H9 (cell line): ENCODE results near the gene ABCG4. TPM values are rescaled to one million over a fixed set of nuclear protein-coding genes. Genes with fewer than 3 reads are reported as not detected.

Experiments used
- DNase-seq: peaks from one replicate; pipeline ENCODE4 v3.0.0-alpha.2; 2017
- H2AFZ ChIP-seq: one replicate; pipeline ENCODE4 v1.6.1; 2013; ENCODE audit warnings: mild to moderate bottlenecking, low read length, control low read depth, moderate library complexity
- H2AK5ac ChIP-seq: 2 replicates; pipeline ENCODE4 v1.6.1; 2013; ENCODE audit warnings: low read length, control low read depth, mixed read lengths; ENCODE audit not compliant: insufficient read length
- H2BK120ac ChIP-seq: one replicate; pipeline ENCODE4 v1.6.1; 2013; ENCODE audit warnings: low read depth, mild to moderate bottlenecking, low read length, control low read depth, inconsistent platforms; ENCODE audit not compliant: poor library complexity, severe bottlenecking
- H2BK12ac ChIP-seq: 2 replicates; pipeline ENCODE4 v1.6.1; 2013; ENCODE audit warnings: low read length, control low read depth, mixed read lengths, low read depth; ENCODE audit not compliant: insufficient read length
- H2BK15ac ChIP-seq: 2 replicates; pipeline ENCODE4 v1.6.1; 2013; ENCODE audit warnings: low read depth, low read length, control low read depth
- H2BK20ac ChIP-seq: one replicate; pipeline ENCODE4 v1.6.1; 2013; ENCODE audit warnings: low read depth, mild to moderate bottlenecking, low read length, control low read depth, inconsistent platforms; ENCODE audit not compliant: poor library complexity, severe bottlenecking
- H2BK5ac ChIP-seq: 2 replicates; pipeline ENCODE4 v1.6.1; 2013; ENCODE audit warnings: low read length, control low read depth, mixed read lengths; ENCODE audit not compliant: insufficient read length
- H3K14ac ChIP-seq: 2 replicates; pipeline ENCODE4 v1.6.1; 2013; ENCODE audit warnings: low read length, control low read depth; ENCODE audit not compliant: insufficient read depth
- H3K18ac ChIP-seq: 2 replicates; pipeline ENCODE4 v1.6.1; 2013; ENCODE audit warnings: low read depth, mild to moderate bottlenecking, mixed read lengths, low read length, control low read depth; ENCODE audit not compliant: insufficient read length
- H3K23ac ChIP-seq: 2 replicates; pipeline ENCODE4 v1.6.1; 2013; ENCODE audit warnings: low read length, control low read depth, mixed read lengths, low read depth; ENCODE audit not compliant: insufficient read length
- H3K23me2 ChIP-seq: 2 replicates; pipeline ENCODE4 v1.6.1; 2013; ENCODE audit warnings: low read depth, mild to moderate bottlenecking, mixed read lengths, low read length, control low read depth; ENCODE audit not compliant: insufficient read length, poor library complexity, severe bottlenecking
- H3K27ac ChIP-seq: 2 replicates; pipeline ENCODE4 v1.5.1; 2013; ENCODE audit warnings: low read length, control low read depth, mixed read lengths, low read depth; ENCODE audit not compliant: insufficient read length
- H3K27me3 ChIP-seq: 2 replicates; pipeline ENCODE4 v1.6.1; 2013; ENCODE audit warnings: low read length, control low read depth, inconsistent platforms; ENCODE audit not compliant: insufficient read depth
- H3K4ac ChIP-seq: 2 replicates; pipeline ENCODE4 v1.6.1; 2013; ENCODE audit warnings: low read depth, mild to moderate bottlenecking, control low read depth, inconsistent platforms, low read length, moderate library complexity
- H3K4me1 ChIP-seq: 2 replicates; pipeline ENCODE4 v1.6.1; 2013; ENCODE audit warnings: low read length, control low read depth, inconsistent platforms; ENCODE audit not compliant: insufficient read depth
- H3K4me2 ChIP-seq: 2 replicates; pipeline ENCODE4 v1.6.1; 2013; ENCODE audit warnings: low read length, control low read depth, mixed read lengths; ENCODE audit not compliant: insufficient read length, insufficient read depth
- H3K56ac ChIP-seq: 2 replicates; pipeline ENCODE4 v1.6.1; 2013; ENCODE audit warnings: low read depth, mild to moderate bottlenecking, mixed read lengths, low read length, control low read depth; ENCODE audit not compliant: insufficient read length
- H3K79me1 ChIP-seq: 2 replicates; pipeline ENCODE4 v1.6.1; 2013; ENCODE audit warnings: low read depth, mild to moderate bottlenecking, moderate library complexity, low read length, control low read depth, inconsistent platforms; ENCODE audit not compliant: insufficient read depth, poor library complexity, severe bottlenecking
- H3K79me2 ChIP-seq: 2 replicates; pipeline ENCODE4 v1.6.1; 2013; ENCODE audit warnings: low read length, control low read depth, inconsistent platforms; ENCODE audit not compliant: insufficient read depth
- H3K9ac ChIP-seq: 2 replicates; pipeline ENCODE4 v1.6.1; 2013; ENCODE audit warnings: low read length, control low read depth, mixed read lengths; ENCODE audit not compliant: insufficient read length; ENCODE audit errors: extremely low read depth
- H3K9me3 ChIP-seq: one replicate; pipeline ENCODE4 v1.6.1; 2013; ENCODE audit warnings: low read depth, low read length, inconsistent platforms; ENCODE audit not compliant: control insufficient read depth
- H3T11ph ChIP-seq: one replicate; pipeline ENCODE4 v1.6.1; 2013; ENCODE audit warnings: mild to moderate bottlenecking, low read length, control low read depth, inconsistent platforms
- H4K20me1 ChIP-seq: one replicate; pipeline ENCODE4 v1.6.1; 2013; ENCODE audit not compliant: control insufficient read depth, insufficient read length, insufficient read depth
- H4K5ac ChIP-seq: 2 replicates; pipeline ENCODE4 v1.6.1; 2013; ENCODE audit warnings: low read depth, mild to moderate bottlenecking, mixed read lengths, low read length, control low read depth; ENCODE audit not compliant: insufficient read length
- H4K8ac ChIP-seq: replicated peaks from 2 replicates; pipeline ENCODE4 v1.6.1; 2013; ENCODE audit warnings: low read length, control low read depth, mixed read lengths, low read depth; ENCODE audit not compliant: insufficient read length
- H4K91ac ChIP-seq: 2 replicates; pipeline ENCODE4 v1.6.1; 2013; ENCODE audit warnings: low read depth, mild to moderate bottlenecking, moderate library complexity, mixed read lengths, low read length, control low read depth; ENCODE audit not compliant: insufficient read length
- H3K27ac Mint-ChIP-seq, 3 experiments: 2 replicates in 2 of 3; 3 replicates in 1 of 3; pipeline ENCODE4 v1.8.0; 2020 to 2021; ENCODE audit warnings: mixed read lengths in 3 of 3, mild to moderate bottlenecking in 1 of 3, moderate library complexity in 1 of 3
- H3K27me3 Mint-ChIP-seq: 2 replicates; pipeline ENCODE4 v1.8.0; 2021; ENCODE audit warnings: low read depth, mild to moderate bottlenecking, moderate library complexity, mixed read lengths
- H3K36me3 Mint-ChIP-seq, 3 experiments: 2 replicates in 2 of 3; 3 replicates in 1 of 3; pipeline ENCODE4 v1.8.0; 2020 to 2021; ENCODE audit warnings: low read depth in 3 of 3, mixed read lengths in 3 of 3; ENCODE audit not compliant: insufficient read depth in 1 of 3
- H3K4me1 Mint-ChIP-seq, 2 experiments: 2 replicates each; pipeline ENCODE4 v1.8.0; 2020; ENCODE audit warnings: mixed read lengths in 2 of 2
- H3K4me3 Mint-ChIP-seq, 2 experiments: 2 replicates in 1 of 2; 3 replicates in 1 of 2; pipeline ENCODE4 v1.8.0; 2020 to 2021; ENCODE audit warnings: mild to moderate bottlenecking in 2 of 2, mixed read lengths in 2 of 2, moderate library complexity in 1 of 2
- H3K9me3 Mint-ChIP-seq, 2 experiments: 2 replicates in 1 of 2; 3 replicates in 1 of 2; pipeline ENCODE4 v1.8.0; 2020; ENCODE audit warnings: mild to moderate bottlenecking in 2 of 2, mixed read lengths in 2 of 2, moderate library complexity in 1 of 2
- WGBS: extraction: QIAGEN DNeasy Blood & Tissue Kit; methylation state at CpG from one replicate; pipeline ENCODE4 v1.1.7; 2013; ENCODE audit warnings: missing lambda C conversion rate, low lambda C conversion rate, mixed read lengths; ENCODE audit not compliant: insufficient read length; ENCODE audit errors: extremely low coverage; 5-methylcytosine and 5-hydroxymethylcytosine counted together
- total RNA-seq: library from RNA; stranded (reverse); gene quantifications from 2 replicates; pipeline ENCODE4 v1.2.1, GENCODE V29; 2021
- TF ChIP-seq, protein P1 (sequence below): fragments of 200-600 bp; sonication (generic); conservative IDR thresholded peaks from 3 replicates; pipeline ENCODE4 v1.8.0; 2021; ENCODE audit warnings: antibody characterized with exemption, mild to moderate bottlenecking

Gene ABCG4
- total RNA-seq, 1 experiment from 2014 or later: 1.2 TPM

GRCh38 chr11:119185981-119186634, 37.3 kb downstream of the ABCG4 start:
- Mint-ChIP-seq H3K27ac (peak overlapping the region in 1 of 3 experiments; percentile 53; a peak in 1 of 7 replicates), H3K4me1 (peaks cover 9 to 13% of the 10 kb centered on the region in 2 experiments; a peak in 3 of 4 replicates), H3K36me3 (peaks cover 0 to 6% (median 3%) of the 10 kb centered on the region in 3 experiments; a peak in 4 of 7 replicates), H3K4me3 (no peak overlapping the region; a peak in 1 of 5 replicates), H3K27me3 (peaks cover 1% of the 10 kb centered on the region), H3K9me3 (no peaks in the 10 kb centered on the region)
- Histone ChIP-seq H4K8ac (no peak overlapping the region), H2BK5ac (no peak overlapping the region), H3K9ac (no peak overlapping the region), H2BK120ac (no peak overlapping the region), H2BK12ac (no peak overlapping the region), H3K79me2 (no peaks in the 10 kb centered on the region), H3K14ac (no peak overlapping the region), H3K23me2 (no peaks in the 10 kb centered on the region), H3T11ph (no peak overlapping the region), H3K27me3 (no peaks in the 10 kb centered on the region), H4K91ac (no peak overlapping the region), H2BK20ac (no peak overlapping the region), H3K18ac (no peak overlapping the region), H3K56ac (no peak overlapping the region), H3K79me1 (no peaks in the 10 kb centered on the region), H4K20me1 (no peaks in the 10 kb centered on the region), H2AFZ (no peak overlapping the region), H3K27ac (no peak overlapping the region), H3K9me3 (no peaks in the 10 kb centered on the region), H2AK5ac (no peak overlapping the region), H4K5ac (no peak overlapping the region), H3K4me1 (no peaks in the 10 kb centered on the region), H3K23ac (no peak overlapping the region), H3K4ac (no peak overlapping the region), H3K4me2 (no peak overlapping the region), H2BK15ac (no peak overlapping the region)
- WGBS: no CpG with 5 or more reads among the region's 15 CpGs
- TF ChIP-seq, protein P1, sequence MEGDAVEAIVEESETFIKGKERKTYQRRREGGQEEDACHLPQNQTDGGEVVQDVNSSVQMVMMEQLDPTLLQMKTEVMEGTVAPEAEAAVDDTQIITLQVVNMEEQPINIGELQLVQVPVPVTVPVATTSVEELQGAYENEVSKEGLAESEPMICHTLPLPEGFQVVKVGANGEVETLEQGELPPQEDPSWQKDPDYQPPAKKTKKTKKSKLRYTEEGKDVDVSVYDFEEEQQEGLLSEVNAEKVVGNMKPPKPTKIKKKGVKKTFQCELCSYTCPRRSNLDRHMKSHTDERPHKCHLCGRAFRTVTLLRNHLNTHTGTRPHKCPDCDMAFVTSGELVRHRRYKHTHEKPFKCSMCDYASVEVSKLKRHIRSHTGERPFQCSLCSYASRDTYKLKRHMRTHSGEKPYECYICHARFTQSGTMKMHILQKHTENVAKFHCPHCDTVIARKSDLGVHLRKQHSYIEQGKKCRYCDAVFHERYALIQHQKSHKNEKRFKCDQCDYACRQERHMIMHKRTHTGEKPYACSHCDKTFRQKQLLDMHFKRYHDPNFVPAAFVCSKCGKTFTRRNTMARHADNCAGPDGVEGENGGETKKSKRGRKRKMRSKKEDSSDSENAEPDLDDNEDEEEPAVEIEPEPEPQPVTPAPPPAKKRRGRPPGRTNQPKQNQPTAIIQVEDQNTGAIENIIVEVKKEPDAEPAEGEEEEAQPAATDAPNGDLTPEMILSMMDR: no peak
- no peak for DNase-seq
